NCI-H2227 treated with DMSO at 0.1 percent for 48 hours (cell line): ENCODE data around the gene RPP25.

ENCODE experiments used
- DNase-seq: peaks from one replicate; lab custom pipeline; 2025; lab: John Stamatoyannopoulos, UW

The RPP25 gene, protein sequence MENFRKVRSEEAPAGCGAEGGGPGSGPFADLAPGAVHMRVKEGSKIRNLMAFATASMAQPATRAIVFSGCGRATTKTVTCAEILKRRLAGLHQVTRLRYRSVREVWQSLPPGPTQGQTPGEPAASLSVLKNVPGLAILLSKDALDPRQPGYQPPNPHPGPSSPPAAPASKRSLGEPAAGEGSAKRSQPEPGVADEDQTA

DNA sequence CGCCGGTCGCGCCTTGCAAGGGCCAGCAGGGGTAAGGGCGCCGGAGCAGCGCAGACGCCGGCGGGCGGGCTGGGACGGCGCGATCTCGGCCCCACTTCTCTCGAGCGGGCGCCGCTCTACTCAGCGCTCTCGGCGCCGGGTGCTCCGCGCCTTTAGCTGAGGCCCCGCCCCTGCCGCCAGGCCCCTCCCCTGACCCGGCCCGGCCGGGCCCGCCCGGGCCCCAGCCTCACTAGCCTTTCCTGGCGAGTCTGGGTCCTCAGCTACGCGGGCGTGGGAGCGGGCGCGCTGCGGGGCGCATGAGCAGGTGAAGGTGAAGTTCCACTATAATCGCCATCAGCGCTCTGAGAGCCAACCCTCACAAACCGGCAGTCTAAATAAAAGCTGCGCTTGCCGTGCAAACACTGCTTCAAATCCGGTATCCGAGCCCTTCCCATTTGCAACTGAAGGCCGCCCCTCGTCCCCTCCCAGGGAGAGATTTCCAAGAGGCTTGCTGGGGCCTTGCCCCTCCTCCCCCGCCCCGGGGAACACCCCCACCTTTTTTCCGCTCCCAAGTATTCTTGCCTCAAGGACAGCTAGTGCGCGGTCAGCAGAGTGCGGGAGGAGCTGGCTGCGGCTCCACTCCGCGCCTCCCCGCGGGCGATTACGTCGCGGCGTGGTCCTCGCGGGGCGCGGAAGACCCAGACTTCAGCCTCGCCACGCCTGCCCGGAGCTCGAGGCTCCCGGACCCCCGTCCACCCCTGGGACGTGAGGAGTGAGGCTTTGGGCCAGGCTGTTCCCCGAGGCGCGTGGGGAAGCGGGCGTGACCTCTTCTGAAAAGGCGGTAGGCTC lies at the start of gene RPP25:
TSS of gene RPP25 (minus strand) at position 125 of the 828 bp plus-strand sequence. CDS start 189 bp downstream, outside the sequence.
- peak; percentile 62 for DNase-seq

DNA sequence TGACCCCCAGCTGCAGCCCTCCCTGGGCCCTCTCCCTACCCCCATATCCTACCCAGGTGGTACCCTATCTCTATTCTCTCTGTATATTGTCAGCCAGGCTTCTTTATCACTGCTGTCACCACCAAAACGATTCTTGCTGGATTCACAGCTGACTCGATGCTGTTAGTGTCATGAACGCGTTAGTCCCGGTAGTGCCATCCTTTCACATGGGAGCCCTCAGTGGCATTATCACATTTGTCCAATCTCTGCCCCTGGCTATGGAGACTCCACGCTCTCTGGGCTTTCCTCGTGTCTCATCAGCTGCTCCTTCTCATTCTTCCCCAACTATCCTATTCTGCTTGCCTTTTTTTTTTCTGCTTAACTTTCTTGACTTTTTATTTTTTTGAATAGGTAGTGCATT lies 45.8 kb upstream of the RPP25 start:
- DNase-seq, result no peak

DNA sequence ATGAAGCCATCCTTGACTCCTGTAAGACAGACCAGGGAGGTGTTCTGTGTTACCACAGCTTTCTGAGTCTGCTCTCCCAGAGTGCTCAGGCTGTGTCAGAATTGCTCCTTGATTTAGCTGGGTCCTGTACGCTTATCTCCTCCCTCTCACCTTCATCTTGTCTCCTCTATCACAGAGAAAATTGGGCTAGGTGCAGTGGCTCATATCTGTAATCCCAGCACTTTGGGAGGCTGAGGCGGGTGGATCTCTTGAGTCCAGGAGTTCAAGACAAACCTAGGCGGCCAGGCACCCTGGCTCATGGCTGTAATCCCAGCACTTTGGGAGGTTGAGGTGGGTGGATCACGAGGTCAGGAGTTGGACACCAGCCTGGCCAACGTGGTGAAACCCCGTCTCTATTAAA lies 44.7 kb upstream of the RPP25 start:
- DNase-seq, result no peak

DNA sequence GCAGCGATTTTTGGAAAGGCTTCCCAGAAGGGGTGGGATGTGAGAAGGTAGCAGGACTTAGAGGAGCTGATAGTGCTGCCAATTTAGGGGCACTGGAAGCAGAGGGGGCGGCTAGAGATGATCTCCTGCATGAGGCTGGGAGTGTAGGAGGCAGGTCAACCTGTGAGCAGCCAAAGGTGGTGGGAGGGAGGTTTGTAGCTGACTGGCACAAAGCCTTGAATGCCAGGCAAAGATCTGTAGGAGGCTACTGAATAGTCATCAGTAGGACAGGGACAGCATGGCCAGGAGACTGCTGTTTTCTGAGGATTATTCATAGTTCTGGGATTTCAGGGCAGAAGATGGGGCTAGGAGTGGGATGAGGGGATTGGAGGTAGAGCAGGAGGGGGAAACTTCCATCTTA lies 41.0 kb upstream of the RPP25 start:
- DNase-seq, result no peak

DNA sequence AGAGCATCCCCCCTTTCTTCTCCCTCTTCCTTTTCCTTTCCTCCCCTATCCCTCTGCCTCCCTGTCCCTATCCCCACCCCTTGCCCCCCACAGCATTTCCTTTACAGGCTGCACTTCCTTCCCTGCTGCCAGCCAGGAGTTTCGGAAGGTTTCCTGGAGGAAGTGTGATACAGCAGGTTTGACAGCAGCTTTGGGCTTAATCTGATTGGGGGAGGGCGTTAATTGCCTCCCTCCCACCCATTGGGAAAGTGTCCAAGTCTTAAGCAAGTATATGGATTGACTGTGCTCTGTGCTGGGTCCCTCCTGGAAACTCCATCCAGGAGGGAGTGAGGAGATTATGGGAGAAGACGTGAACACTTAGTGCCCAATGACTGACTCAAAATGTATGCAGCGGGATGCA lies 40.6 kb upstream of the RPP25 start:
- no peak for DNase-seq

DNA sequence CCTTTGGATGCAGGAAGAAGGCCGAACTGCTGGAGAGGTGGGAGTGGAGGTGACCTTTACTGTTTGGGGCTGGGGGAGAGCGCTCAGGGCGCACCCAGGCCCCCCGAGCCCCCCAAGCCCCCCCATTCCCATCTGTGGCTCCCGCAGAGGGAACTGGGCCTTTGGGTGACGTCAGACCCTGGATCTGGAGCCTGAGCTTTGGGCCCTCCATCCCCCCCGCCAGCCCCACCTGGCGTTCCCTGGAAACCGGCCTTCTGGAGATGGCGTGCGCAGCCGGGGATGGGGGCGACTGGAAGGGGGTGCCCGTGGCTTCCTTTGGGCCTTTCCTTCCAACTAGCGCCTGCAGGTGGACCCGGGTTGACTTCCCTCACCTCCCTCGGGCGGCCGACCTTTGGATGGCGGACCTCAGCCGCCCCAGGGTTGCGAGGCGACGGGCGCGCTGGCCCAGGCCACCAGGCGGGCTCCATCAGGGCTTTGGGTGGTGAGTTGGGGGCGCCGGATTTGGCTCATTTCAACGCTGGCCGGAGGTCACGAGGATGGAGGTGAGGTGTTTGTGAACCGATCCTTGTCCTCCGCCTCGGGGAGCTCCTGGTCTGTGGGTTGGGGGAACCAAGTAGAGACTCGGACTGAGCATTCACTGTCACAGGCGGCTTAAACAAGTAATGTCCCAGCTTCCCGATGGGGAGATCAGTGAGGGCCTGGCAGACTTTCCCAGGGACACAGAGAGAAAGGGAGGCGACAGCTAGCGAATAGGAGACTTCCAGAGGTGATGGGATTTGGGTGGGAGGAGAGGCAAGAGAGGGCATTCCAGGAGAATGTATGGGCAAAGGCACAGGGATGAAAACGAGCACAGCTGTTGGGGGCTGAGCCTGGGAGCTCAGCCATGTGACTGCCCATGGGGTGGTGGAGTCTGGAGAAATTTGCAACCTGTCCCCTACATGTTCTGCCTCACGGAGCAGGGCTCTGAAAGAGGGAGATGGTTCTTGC lies 39.5 kb upstream of the RPP25 start:
- DNase-seq, result no peak

DNA sequence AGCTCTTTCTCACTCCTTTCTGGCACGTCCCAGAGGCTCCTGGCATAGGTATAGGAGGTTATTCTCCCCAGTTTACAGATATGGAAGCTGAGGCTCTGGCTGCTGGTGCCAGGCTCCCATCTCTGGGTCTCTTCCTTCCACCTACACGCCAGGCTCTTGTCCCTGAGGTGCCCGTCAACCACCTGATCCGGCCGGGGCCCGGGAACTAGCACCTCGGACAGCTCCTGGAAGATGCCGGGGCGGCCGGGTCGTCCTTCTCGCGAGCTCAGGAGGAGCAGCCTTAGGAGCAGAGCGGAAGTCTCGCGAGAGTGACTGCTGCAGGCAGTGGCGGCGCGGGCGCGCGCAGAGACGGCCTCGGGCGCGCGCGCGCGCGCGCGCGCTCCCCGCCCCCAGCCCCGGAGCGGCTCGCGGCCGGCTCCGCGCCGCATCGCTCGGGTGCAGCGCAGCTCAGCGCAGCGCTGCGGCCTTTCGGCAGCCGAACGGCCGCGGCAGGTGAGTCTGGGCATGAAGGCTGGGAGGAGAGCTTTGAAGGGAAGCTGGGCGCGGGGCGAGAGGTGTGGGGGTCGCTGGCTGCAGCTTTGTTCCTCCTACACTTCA lies 38.7 kb upstream of the RPP25 start, which contains the start of gene SCAMP5:
TSS of gene SCAMP5 (plus strand) at position 382 of the 597 bp plus-strand sequence. CDS start 16,277 bp downstream, outside the sequence.
- peak; percentile 80 for DNase-seq

DNA sequence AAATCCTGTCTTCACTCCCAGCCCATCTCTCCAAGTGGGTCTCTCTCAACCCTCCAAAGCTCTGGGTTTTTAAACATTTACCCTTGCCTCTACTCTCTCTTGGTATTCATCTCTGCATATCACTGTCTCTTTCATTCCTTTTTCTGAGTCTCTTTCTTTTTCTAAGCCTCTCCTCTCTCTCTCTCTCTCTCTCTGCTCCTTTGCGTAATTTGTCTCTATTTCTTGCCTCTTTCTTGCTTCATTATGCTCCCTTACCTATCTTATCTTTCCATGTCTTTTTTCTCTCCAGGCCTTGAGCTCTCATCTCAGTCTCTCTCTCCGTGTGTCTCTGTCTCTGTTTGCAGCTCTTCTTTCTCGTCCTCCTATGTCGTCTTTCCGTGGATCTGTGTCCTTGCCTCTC lies 38.1 kb upstream of the RPP25 start:
- DNase-seq, result no peak

DNA sequence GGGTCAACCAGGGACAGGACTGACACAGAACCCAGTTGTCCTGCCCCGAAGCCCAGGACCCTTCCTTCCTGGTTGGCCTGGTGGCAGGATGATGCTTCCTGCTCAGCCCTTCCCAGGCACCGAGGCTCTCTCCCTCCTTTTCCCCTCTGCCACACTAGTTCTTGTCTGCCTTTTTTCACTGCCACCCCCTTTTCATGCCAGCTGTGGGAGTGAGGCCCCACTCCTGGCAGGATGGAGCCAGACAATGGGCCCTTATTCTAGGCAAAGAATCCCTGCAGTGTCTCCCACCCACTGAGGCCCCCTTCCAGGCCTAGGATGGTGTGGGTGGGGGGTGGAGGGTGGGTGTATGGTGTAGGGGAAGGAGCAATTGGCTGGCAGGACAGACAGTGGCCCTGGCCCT lies 37.7 kb upstream of the RPP25 start:
- DNase-seq, result no peak

DNA sequence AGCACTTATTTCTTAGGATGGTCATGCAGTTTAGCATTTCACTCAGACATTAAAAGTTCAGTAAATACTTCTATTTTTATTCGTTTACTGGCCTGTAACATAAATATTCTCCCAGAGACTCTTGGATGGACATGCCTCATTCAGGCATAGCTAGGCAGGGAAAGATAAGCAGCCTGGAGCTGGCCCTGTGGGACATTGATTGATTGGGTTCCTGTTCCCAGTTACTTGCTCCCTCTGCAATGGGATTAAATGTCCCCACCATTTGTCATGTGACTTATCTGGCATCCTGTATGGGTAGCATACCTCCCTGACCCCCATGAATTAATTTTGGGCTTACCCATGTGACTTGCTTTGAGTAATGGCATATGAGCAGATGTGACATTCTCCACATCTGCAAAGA lies 36.0 kb upstream of the RPP25 start:
- no peak for DNase-seq

DNA sequence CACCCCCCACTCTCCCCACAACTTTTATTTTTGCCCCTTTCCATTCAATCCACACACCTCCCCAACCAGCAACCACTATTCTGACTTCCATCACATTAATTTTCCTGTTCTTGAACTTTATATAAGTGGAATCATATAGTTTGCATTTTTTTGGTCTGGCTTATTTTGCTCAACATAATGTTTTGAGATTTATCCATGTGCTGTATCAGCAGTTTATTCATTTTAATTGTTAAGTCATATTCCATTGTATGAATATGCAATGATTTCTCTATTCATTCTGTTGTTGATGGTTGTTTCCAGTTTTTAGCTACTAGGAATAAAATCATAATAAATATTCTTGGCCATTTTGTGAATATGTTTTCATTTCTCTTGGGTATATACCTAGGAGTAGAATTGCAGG lies 33.0 kb upstream of the RPP25 start:
- no peak for DNase-seq

DNA sequence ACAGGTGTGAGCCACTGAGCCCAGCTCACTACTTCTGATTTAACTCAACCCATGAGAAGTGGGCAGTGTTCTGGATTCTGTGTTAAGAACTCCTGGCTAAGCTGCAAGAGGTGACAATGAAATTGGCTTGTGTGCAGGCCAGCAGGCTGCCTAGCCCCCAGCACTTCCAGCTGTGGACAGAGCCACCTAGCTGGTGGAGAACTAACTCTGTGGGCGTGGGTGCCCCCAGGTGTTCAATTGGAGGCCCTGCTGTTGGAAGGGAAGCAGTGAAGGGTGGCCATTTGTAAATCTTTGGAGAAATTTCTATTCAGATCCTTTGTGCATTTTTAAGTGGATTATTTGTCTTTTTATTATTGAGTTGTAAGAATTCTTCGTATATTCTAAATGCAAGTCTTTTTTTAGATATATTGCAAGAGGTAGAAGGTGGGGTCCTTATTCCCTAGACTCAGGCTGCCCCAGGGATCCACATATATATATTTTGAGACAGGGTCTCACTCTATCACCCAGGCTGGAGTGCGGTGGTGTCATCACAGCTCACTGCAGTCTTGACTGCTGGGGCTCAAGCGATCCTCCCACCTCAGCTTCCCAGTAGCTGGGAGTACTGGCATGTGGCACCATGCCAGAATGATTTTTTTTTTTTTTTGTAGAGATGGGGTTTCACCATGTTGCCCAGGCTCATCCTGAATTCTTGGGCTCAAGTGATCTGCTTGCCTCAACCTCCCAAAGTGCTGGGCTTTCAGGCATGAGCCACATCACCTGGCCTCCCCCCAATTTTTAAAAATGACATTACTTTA lies 31.6 kb upstream of the RPP25 start:
- no peak for DNase-seq

DNA sequence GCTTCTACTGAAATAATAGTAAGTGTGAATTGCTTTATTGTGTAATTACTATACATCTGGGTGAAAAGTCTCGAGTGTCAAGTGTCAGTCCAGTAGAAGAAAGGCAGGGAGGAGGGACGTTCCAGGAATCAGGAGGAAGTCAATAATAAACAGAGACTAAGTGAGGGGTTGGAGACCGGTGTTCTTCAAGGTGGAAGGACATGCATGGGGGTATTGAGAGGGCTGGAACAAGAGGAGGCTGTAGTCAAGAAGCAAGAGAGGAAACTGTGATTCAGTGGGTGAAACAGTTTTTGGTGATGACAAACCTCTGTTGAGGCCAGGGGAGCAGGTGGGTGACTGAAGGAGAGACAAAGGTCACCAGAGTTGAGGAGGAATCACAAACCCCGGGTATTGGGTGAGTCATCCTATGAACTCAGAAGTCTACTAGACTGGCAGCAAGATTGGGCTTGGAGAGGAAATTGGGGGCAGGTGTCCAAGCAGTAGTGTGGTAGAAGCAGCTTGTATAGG lies 27.2 kb upstream of the RPP25 start:
- DNase-seq, result no peak

DNA sequence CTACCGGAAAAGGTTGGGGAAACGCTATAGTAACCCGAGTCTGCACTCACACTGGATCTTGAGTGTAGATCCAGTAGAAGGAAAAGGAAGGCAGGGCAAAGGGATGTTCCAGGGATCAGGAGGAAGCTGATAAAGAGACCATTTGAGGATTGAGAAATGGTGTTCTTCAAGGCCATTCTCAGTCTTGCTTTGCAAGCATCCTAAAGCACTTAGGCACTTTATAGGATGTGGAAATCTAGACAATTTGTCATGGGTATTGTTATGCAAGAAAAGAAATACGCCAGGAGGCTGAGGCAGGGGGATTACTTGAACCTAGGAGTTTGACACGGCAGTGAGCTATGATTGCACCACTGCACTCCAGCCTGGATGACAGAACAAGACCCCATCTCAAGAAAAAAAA lies 25.6 kb upstream of the RPP25 start:
- no peak for DNase-seq

DNA sequence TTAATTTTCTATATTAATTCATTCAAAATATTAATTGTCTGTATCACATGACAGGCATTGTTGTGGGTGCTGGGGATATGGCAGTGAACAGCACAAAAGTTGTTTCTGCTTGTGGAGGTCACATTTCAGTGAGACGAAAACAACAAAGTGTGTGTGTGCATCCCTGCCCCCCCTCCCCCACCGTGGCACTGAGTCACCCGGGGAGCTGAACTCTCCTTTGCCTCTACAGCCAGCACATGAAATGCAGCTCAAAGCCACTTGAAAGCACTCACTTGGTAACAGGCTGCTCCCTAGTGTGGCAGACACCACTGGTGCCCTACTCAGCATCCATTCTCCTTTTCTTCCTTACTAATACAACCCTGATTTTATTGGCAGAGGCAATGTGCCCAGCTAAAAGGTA lies 21.9 kb upstream of the RPP25 start:
- no peak for DNase-seq

DNA sequence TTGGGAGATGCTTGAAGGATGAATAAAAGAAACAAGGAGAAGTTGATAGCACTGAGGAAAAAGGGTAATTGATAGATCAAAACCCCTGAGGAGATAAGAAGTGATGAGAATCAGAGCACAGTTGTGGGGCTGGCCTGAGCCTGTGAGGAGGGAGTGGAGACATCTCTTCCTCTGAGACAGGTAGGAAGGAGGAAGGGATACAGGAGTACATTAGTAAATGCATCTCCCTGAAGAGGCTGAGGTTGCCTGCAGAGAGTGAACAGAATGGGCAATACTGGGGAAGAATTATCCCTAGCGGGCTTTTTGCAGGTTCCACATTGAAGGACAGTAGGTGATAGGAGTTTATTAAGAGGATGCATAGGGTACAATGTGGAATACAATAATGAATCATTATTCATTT lies 21.5 kb upstream of the RPP25 start:
- DNase-seq, result no peak

DNA sequence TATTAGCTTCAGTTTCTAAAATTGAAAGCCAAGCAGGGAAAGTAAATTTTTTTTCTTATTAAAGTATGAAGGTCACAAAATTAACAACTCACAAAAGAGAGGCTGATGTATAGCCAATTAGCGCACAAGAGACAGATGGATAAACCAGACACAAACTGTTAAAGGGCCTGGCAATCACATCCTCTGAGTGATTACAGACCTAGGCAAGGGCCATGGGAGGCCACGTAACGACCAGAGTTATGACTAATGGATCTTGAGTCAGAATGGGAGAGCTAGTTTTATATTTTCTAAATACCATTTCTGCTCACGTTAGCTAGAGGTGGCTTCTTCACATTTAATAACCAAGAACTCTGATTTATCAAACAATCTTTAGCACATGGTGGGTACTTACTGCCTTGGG lies 21.0 kb upstream of the RPP25 start:
- no peak for DNase-seq

DNA sequence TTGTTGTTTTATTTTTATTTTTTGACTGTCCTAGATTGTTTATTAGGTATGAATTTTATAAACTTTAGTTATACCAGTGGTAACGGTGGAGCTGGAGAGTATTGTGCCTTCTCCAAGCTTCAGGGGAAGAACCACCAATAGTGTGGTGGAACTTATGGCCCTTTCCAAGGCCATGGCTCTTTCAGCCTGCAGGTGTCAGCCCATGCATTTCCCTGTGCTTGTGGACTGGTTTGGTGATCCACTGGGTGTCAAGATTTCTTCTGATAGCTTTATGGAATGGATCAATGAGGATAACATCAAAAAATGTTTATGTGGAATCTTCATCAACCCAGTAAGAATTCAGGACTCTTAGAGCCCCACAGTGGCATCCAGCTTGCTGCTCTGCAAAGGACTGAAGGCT lies 19.6 kb upstream of the RPP25 start:
- no peak for DNase-seq

DNA sequence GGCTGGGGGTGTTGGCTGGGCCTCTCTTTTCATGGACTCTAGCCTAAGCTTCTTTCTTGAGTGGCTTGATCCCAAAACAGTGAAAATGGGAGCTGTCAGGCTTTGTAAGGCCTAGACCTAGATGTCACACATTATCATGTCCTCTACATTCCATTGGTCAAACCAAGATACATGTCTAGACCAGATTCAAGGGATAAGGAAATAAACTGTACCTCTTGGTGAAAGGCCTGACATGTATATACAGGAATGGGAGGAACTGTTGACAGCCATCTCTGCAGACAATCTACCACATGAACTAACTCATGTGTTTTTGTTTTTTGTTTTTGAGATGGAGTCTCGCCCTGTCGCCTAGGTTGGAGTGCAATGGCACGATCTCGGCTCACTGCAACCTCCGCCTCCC lies 11.1 kb upstream of the RPP25 start:
- no peak for DNase-seq

DNA sequence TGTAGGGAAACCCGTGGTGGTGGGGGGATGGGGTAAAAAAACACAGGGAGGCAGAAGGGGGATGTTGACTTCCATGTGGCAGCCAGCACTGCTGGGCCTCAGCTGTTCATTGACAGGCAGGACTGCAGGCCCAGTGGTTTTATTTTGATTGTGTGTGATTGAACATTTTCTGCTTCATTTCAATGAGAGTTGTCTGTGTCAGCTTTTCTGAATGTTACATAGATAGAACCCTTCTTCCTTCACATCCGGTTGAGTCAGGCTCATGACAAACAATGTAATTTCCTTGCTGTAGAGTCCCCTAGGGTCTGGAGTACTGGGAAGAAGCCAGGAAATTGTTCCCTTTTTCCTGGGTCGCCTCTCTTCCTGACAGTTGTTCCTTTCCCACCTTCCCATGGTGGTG lies 8.2 kb upstream of the RPP25 start:
- no peak for DNase-seq

DNA sequence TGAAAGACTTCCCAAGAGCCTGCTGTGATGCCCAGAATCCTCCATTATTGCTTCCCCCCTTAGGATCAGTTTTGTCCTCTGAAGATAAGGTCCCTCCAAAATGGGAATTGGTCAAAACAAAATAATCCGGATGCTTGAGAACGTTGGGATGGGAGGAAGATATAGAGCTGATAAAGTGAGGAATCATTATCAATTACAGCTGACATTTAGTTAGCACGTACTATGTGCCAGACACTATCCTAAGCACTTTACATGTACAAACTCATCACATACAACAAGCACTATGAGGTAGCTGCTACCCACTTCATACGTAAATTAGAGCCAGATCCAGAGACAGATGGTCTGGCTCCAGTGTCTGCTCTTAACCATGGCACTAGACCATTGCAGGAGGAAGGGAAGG lies 6.6 kb upstream of the RPP25 start:
- no peak for DNase-seq
